GM12872 (cell line): ENCODE results near the gene MYOC.

ENCODE experiments used
- TF ChIP-seq, protein P1 (sequence below): IDR thresholded peaks from 3 replicates; pipeline ENCODE4 v1.5.1; 2011; ENCODE audit warnings: low read depth, mild to moderate bottlenecking, low read length, moderate library complexity; ENCODE audit not compliant: insufficient read depth

MYOC gene

GRCh38 chr1:171642197-171642596, 10.3 kb downstream of the MYOC start:
- TF ChIP-seq, protein P1, sequence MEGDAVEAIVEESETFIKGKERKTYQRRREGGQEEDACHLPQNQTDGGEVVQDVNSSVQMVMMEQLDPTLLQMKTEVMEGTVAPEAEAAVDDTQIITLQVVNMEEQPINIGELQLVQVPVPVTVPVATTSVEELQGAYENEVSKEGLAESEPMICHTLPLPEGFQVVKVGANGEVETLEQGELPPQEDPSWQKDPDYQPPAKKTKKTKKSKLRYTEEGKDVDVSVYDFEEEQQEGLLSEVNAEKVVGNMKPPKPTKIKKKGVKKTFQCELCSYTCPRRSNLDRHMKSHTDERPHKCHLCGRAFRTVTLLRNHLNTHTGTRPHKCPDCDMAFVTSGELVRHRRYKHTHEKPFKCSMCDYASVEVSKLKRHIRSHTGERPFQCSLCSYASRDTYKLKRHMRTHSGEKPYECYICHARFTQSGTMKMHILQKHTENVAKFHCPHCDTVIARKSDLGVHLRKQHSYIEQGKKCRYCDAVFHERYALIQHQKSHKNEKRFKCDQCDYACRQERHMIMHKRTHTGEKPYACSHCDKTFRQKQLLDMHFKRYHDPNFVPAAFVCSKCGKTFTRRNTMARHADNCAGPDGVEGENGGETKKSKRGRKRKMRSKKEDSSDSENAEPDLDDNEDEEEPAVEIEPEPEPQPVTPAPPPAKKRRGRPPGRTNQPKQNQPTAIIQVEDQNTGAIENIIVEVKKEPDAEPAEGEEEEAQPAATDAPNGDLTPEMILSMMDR = no peak

GRCh38 chr1:171641076-171641864, 11.2 kb downstream of the MYOC start:
- TF ChIP-seq, protein P1 = no peak

DNA sequence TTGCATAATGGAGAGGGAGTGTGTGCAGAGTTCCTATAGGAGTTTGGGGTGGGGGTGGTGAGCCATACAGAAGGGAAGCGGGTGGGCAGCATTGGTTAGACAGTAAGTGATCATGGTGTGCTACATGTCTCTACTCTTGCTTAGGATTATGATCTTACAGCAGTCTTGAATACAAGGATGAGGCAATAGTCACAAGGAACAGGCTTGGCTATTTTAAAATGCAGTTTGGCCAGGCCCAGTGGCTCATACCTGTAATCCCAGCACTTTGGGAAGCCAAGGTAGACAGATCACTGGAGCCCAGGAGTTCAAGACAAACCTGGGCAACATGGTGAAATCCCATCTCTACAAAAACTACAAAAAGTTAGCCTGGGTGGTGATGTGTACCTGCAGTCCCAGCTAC, 12.3 kb downstream of the MYOC start:
- TF ChIP-seq, protein P1 = no peak

DNA sequence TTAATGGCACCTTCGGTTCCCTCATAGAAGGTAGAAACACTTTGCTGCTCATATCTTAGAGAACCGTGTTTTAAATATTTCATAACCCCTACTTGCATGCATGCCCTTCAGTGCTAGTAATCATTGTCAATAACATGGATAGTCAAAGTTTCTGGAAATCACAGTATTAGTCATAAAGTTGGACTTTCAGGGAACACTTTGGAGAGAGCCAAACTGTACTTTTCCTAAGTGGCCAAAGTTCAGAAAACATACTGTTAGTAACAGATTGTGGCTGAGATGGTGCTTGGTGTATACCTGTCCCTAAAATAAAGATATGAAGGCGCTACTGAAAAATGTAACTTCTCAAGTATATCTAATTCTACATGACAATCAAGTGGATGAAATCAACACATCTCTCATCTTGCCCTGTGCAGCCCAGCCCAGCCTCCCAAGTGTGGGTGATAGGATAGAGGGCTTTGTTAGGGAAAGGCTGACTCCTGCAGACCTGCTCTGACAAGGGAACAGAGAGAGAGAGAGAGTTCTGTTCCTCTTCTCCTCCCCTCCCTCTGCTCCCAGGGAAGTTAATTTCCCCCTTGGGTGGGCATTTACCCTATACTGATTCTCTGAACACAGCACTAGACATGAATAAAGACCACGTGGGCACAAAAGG, 14.4 kb downstream of the MYOC start:
- TF ChIP-seq, protein P1 = no peak

GRCh38 chr1:171636141-171636540, 16.3 kb downstream of the MYOC start:
- TF ChIP-seq, protein P1 = no peak

- TF ChIP-seq, protein P1 = no peak
These were observed 16.8 kb downstream of the MYOC start for GRCh38 chr1:171635661-171636060.

DNA sequence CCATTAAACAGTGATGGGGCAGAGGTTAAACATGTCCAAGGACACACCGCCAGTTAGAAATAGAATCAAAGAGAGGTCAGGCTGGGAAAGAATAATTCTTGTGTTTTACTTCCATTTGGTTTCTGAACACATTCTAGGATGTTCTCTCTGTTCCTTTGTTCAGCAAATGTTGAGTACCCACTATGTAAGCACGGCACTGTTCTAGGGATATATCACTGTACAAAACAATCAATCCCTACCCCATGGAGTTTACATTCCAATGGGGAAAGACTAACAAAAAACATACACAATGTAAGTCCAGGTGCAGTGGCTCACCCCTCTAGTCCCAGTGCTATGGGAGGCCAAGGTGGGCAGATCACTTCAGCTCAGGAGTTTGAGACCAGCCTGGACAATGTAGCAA, 24.3 kb downstream of the MYOC start:
- TF ChIP-seq, protein P1 = no peak
